HG03565 (cell line): ENCODE measurements around the gene UBN1.
"Not testable (repeated sequence)": the region's sequence is repeated elsewhere in the genome, so short reads cannot be mapped to it uniquely, and the experiment has no call there.

Experiments
- ATAC-seq: cut with Tn5 transposase; IDR thresholded peaks from one replicate; pipeline ENCODE4 v1.9.1; 2021; ENCODE audit warnings: mild to moderate bottlenecking, moderate library complexity; ENCODE audit not compliant: unreplicated experiment

Gene UBN1

GRCh38 chr16:4925293-4925607, 78.0 kb downstream of the UBN1 start:
- ATAC-seq: no peak

- no peak for ATAC-seq
Observed at GRCh38 chr16:4925791-4926190, 78.5 kb downstream of the UBN1 start.

GRCh38 chr16:4926928-4927327, 79.6 kb downstream of the UBN1 start:
- no peak for ATAC-seq

- no peak for ATAC-seq
Observed at GRCh38 chr16:4927661-4928060, 80.4 kb downstream of the UBN1 start.

GRCh38 chr16:4928227-4928626, 80.9 kb downstream of the UBN1 start:
- no peak for ATAC-seq

- not testable (repeated sequence) for ATAC-seq
Observed at GRCh38 chr16:4929619-4930018, 82.3 kb downstream of the UBN1 start.

- ATAC-seq: no peak
Observed at GRCh38 chr16:4931381-4931780, 84.1 kb downstream of the UBN1 start.
